GM18951 (cell line): Measurements from ENCODE around the gene PIEZO2.

Source experiments
- POLR2A ChIP-seq: IDR thresholded peaks from 4 replicates; pipeline ENCODE4 v1.6.1; 2011; ENCODE audit warnings: mild to moderate bottlenecking; ENCODE audit not compliant: insufficient read length, insufficient read depth; ENCODE audit errors: extremely low read depth
- in situ Hi-C: fragments of 300-500 bp; cut with MboI; formaldehyde crosslinking; loops from one replicate; pipeline ENCODE4 v1.12.0; 2022; ENCODE audit warnings: low sequenced_read_pairs, mixed read lengths, inconsistent platforms; ENCODE audit not compliant: unreplicated experiment

Gene PIEZO2

DNA sequence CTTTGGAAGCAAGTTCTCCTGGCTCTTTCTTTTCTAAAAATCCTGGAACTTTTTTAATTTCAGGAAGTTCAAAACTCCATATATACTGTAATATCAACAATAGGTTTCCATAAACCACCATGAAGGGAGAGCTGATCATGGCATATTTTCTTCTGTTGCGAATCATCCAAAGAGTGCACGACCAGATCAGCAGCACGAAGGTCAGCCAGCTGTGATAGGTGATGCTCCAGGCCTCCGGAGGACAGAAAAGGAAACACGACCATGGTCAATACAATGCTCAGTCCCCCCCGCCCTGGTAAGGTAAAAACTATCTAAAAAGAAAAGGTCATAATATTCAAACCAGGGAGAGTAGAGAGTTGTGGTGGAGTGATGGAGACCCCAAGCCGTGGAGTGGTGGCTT lies 354.6 kb downstream of the PIEZO2 start:
- no peak for TF ChIP-seq POLR2A
- in situ Hi-C loops = no loop called here

DNA sequence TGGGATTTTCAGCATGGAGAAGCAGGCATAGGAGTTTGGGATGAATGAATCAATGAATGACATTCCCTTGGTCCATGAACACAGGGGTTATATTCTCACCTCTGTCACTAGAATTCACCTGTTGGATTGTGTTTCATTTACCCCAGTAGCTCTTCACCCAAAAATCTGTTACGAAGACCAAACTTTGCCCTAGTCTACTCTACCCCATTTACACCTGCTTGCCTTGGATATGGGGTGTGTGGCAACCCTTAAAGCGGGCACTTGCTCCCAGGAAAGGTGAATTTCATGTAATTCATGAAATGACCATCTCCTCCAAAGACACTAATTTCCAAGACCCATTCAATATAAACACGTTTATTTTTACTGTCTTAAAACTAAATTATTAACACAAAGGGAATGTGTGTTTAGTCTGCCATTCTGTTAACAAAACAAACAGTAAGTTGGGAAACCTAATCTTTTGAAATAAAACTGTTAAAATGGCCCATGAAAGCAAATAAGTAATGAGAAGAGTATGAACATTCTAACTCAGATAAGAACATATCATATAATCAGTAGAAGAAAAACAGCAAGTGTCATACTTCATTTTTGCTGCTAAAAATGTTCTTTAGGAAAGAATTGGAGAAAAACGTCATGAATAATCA lies 355.5 kb downstream of the PIEZO2 start:
- no peak for TF ChIP-seq POLR2A
- in situ Hi-C loops = no loop called here

DNA sequence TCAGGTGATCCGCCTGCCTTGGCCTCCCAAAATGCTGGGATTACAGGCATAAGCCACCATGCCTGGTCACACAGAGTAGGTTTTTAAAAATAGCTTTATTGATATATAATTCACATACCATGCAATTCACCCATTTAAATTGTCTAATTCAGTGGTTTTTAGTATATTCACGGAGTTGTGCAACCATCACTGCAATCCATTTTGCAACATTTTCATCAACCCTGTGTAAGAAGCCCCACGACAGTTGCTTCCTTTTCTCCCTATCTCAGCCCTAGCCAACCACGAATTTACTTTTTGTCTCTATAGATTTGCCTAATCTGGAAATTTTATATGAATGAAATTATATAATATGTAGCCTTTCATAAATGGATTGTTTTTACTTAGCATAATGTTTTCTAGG lies 357.2 kb downstream of the PIEZO2 start:
- in situ Hi-C loops = no loop called here
- no peak for TF ChIP-seq POLR2A

DNA sequence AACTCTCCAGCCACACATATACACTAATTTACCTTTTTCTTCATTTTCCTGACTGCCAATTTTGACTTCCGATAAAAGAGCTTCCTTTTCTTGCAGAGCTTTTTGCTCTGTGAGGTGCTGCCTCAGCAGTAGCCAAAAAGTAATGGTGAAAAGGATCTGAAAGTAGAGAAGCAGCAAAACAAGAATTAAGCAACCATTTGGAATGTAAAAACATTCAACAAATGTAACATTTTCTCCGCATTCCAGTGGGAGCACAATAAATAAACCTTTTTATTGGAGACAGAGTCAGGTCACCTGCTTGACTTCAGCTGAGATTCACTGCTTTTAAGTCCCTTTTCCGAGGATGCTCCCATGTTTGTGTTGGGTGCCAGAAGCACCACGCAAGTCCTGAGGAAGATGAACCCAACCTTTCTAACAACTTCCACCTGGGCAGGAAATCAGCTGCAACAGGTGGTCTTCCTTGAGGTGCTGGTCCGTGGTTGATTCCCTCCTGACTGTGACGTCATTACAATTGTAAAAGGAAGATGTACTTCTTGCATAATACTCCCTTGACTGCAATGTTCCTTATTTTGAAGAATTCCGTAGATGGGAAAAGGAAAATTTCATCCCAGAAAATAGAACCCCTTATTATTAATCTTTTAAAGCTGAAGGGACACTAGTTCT lies 358.1 kb downstream of the PIEZO2 start:
- in situ Hi-C loops = no loop called here
- no peak for TF ChIP-seq POLR2A

DNA sequence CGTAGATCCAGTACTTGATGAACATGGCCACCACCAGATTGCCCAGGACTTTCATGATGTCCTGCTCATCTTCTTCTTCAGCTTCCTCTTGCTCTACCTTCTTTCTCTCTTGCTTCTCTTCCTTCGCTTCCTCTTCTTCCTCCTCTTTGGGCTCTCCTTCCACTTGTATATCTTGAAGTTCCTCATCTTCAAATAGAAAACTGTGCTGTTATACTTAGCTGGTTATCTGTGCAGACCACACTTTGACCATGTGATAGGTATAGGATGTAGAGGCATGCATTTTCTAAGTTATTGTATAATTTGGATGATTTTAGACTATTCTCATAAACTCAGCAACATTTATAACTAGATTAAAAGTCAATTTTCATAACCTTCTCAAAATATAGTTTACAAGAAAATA lies 360.2 kb downstream of the PIEZO2 start:
- in situ Hi-C loops = no loop called here
- TF ChIP-seq POLR2A = no peak

DNA sequence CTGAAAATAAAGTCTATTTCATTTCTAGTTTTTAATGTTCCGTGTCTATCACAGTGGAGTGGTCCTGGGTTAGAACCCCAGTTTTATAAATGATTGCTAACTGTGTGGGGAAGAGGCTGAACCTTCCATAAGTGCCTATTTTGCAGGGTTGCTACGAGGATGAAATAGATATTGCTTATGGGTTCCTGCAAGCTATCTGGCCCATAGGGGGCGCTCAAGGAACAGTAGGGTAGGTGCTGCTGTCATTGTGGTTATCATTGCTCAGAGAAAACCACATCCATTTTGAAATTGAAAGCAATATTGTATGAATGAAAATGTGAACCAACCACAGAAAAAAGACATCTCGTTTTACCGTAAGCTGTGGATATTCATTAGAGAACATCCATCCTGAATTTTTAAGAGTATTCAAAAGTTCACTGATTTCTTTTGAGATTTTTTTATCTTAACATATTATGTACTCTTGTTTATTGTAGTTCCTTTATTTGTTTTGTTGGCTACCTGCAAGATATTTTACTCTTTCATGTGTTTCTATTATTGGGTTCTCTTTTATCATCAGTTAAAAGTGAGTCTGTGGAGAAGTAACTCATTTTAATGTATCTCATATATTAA lies 362.0 kb downstream of the PIEZO2 start:
- TF ChIP-seq POLR2A = no peak
- in situ Hi-C loops = no loop called here

DNA sequence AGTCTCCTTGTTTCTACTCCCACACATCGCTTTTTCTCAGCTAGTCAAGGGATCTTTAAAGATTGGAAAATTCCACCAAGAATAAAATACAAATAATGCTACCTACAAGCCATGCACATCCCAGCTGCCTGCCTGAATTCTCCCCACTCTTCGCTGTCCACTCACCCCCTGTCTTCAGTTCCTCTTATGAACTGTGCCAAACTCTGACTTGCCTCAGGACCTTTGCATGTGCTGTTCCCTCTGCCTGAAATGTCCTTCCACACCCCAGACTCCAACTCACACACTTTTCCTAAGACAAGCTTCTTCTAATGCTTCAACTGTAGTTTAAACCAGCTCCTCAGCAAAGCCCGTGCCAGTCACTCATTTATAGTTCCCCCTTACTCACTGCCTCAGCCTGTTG lies 363.6 kb downstream of the PIEZO2 start:
- in situ Hi-C loops = no loop called here

DNA sequence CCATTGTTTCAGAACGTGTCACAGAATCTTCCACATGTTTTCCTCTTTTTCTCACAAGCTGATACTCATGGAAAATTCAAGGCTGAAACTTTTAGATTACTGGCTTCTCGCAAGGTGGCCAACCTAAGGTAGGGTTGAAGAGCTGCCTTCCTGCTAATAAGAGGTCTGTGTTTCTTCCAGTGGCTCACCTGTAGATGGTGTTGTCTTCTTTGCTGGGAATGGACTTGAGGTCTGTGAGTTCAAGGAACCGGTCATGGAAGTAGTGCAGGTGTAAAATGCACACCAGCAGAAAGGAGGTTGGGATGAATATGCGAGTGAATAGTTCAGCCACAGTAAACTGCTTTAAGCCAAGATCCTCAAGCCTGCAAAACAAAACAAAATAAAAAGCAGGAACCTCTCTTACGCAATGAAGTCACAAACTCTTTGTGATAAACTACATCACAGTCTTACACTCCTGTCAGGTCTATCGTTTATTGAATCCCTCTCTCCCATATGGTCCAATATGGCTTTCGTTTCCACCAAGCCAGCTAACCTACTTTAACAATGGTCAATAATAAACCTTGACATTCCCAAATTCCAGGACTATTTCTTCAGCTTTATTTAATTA lies 364.7 kb downstream of the PIEZO2 start:
- in situ Hi-C loops = no loop called here
- no peak for TF ChIP-seq POLR2A

More for the DNA sequence above, 363.6 kb downstream of the PIEZO2 start:
- no peak for TF ChIP-seq POLR2A

DNA sequence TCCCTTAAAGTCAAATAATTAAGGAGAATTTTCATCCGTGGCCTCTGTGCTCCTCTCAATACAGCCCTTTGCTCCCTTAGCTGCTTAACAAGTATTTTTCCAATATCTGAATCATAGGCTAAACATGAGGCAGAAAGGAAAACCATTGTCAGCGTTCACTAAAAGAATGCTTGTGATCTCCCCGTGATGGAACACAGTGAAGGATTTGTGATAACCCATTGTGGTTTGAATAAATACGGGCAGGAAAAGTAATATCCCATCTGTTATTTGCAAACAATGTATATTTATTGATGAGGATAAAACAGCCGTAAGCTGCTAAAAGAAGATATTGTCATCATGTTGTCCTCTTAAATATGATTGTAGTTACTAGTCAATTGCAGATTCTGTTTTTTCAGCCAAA lies 365.4 kb downstream of the PIEZO2 start:
- no peak for TF ChIP-seq POLR2A
- in situ Hi-C loops = no loop called here

DNA sequence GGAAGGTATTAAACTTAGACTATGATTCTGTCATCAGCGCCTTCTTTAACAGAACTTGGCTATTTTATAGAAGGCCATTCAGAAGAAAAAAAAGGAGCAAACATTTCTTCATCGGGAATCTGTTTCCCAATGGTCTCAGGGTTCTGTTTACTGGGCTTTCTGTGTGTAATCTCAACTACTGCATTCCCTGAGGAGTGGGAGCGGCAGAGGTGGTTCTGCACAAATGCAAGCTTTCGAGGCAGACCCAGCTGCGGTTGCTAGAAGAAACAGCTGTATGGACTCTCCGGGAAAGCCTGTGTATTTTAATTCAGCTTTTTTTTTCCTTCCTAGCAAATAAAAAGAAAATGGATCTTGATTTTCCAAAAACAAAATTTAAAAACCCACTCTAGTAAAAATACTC lies 372.9 kb downstream of the PIEZO2 start:
- in situ Hi-C loops = no loop called here
- TF ChIP-seq POLR2A = no peak

DNA sequence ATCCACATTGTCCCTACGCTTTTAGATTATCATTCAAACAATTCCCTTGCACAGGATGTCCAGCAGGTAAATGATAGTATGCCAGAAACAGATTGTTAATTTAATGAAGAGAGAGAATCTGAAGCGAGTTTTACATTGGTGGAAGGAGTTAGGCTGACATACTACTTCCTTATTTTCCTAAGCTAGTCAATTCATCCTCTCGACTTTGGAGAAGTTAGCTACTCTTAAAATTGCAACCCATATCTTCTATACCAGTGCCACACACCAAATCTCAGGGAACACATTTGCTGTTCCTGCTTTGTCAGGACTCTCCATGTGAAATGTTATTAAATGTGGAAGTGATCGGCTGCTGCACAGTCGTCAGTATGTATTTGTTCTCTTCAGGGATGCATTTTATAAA lies 374.3 kb downstream of the PIEZO2 start:
- in situ Hi-C loops = no loop called here
- TF ChIP-seq POLR2A = no peak

DNA sequence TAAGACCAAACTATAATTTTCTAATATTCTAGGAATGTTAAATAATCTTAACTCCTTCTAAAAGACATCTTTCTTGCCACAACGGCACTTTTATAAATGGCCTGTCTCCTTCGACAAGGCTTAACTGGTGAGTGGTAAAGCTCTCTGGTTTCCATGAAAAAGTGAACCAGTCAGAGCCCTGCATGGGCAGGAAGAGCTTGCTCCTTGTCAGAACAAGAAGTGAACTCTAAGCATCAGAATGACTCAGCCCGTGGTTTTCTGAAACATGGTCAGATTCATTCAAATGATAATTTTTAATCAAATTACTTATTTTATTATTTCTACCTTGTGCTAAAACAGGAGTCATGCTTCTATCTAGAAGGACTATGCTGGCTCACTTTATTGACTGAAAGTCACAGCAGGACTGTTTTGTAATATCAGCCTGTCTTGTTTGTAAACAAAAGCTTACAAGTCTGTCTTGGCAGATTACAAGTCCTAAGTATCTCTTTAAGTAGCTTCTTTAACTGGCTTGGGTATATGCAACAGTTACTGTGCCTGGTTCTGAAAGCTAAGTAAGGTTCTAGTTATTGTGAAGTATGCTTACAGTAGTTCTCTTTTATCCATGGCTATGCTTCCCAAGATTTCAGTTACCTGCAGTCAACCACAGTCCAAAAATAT lies 378.2 kb downstream of the PIEZO2 start:
- no peak for TF ChIP-seq POLR2A
- in situ Hi-C loops = no loop called here

DNA sequence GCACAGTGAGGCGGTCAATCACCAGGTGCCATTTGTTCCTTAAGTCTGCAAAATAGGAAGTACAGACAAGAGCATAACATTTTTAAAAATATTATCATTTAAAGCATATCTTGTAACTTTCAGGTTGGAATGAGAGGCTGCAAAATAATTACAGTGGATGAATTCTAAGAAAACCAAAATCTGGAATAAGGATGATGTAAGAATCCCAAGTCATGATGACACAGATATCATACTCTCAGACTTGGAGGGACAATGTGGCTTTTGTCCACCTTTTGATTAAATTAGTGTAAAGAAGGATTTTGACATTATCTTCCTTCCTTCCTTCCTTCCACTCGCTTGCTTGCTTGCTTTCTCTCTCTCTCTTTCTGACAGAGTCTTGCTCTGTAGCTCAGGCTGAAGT lies 379.1 kb downstream of the PIEZO2 start:
- TF ChIP-seq POLR2A = no peak
- in situ Hi-C loops = no loop called here

DNA sequence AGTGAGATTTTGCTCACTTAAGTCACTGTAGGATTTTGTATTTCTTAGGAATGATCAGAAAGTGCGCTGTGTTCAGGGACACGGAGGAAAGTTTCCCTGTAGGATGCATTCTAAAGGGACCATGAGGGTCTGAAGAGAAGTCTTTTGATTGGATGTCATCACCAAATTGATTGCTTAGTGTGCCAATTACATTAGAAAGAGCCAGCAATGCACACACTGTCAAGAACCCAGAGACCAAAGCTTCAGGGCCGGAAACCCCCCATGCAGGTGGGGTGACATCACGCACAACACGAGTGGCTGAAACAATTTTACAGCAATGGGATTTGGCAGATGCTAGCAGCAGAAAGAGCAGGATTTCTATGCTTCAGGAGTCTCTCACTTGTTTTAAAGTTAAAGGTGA lies 381.1 kb downstream of the PIEZO2 start:
- in situ Hi-C loops = no loop called here
- no peak for TF ChIP-seq POLR2A

DNA sequence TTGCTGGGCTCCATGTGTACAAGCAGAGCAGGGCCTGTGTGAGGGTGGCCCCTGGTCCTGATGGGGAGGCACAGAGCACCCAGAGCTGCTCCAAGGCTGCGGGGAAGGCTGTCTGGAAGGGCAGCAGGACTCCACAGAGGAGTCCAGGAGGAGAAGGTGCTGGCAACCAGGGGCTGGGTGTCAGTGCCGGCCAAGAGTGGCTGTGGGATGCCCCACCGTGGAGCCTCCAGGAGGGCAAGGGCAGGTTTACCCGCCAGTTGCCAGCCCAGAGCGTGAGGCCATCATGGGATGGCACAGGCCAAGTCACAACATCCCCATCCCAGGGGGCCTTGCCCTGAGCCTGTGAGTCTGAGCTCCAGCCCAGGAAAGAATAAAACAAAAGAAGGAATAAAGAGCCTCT lies 381.7 kb downstream of the PIEZO2 start:
- in situ Hi-C loops = no loop called here
- no peak for TF ChIP-seq POLR2A
